Hypothalamus (tissue), 51 donors: ENCODE results near the gene ARMC9.
A peak's percentile ranks its signal among the peaks of the same experiment; 100 is the strongest.
"Not testable (repeated sequence)": the region's sequence is repeated elsewhere in the genome, so short reads cannot be mapped to it uniquely, and the experiment has no call there.

ENCODE experiments used
- DNase-seq, 51 donors: peaks; one replicate each; lab custom pipeline; 2025; lab: John Stamatoyannopoulos, UW

ARMC9 gene

DNA sequence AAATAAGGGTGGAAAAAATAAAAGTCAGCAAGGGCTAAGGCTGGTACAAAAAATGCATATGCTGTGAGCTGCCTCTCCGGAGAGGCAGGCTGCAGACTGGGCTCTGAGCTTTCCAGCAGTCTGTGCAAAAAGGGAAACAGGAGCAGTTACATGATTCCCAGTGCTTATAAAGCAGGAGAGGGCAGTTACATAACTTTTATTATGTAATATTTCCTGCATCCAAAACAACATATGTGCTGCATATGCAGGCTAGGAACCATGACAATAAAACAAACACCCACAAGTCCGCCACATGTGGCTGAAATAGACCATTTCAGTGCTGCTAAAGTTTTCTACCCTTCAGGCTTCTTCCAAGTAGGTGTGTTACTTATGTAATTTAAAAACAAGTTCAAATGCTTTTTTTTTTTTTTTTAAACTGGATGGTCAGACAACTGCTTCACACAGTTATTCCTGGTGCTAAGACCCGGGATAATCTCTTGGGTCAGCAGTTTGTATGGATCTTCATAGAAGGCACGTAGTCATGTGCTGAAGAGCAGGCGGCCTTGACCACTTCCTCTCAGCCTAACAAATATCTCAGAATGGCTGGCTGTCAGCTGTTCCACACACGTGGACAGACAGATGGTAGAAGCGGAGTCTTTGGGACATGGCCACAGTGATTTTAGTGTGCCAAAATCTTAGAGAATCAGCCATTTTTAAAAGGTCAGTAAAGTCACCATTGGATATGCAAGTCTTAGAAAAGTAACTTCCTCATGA, 43.5 kb downstream of the ARMC9 start:
- DNase-seq = no peak

DNA sequence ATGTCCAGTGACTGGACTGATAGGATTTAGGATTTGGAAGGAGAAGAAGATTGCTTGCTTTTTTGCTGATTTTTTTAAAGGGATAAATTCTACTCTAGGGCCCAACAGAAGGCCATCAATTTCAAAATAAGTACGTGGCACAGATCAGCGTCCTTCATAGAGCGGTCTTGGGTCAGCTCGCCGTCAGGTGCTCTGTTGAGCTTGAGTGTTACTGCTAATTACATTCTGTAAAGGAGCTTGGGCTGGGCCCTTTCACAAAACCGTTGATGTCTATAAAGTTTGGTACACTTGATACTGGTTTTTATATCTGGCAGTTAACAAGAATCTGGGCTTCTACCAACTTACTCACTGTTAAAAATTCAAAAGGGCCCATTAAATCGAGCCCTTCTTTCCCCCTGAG, 45.4 kb downstream of the ARMC9 start:
- DNase-seq = no peak

DNA sequence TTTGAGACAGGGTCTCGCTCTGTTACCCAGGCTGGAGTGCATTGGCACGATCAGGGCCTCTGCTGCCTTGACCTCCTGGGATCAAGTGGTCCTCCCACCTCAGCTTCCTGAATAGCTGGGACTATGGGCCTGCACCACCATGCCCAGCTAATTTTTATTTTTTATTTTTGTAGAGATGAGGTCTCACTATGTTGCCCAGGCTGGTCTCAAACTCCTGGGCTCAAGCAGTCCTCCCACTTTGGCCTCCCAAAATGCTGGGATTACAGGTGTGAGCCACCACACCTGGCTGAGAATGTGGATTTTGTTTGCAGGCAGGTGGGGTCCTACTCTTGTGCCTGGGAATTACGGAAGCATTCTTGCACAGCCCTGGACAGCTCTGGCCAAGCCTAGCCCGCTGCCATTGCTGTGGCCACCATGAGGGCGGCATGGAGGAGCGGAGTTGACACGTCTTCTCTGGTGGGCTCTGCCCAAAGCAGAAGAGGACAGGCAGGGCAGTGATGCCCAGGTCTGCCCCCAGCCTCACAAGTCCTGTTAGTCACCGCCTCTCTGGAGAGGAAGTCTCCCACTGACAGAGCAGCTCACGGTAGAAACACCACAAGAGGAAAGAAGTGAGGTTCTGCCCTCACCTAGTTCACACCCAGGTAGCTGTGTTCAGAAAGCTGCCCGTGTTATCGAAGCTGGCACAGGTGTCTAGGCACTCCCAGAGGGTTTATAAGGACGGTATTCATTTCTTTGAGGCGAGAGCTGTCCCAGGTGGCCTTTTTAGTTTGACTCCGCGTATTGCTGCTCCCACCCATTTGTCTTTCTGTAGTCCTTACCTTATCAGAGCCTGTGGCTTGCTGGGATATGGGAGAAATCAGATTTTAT, 46.2 kb downstream of the ARMC9 start:
- no peak for DNase-seq

- no peak for DNase-seq
Observed at GRCh38 chr2:231245249-231246094, 47.0 kb downstream of the ARMC9 start.

DNA sequence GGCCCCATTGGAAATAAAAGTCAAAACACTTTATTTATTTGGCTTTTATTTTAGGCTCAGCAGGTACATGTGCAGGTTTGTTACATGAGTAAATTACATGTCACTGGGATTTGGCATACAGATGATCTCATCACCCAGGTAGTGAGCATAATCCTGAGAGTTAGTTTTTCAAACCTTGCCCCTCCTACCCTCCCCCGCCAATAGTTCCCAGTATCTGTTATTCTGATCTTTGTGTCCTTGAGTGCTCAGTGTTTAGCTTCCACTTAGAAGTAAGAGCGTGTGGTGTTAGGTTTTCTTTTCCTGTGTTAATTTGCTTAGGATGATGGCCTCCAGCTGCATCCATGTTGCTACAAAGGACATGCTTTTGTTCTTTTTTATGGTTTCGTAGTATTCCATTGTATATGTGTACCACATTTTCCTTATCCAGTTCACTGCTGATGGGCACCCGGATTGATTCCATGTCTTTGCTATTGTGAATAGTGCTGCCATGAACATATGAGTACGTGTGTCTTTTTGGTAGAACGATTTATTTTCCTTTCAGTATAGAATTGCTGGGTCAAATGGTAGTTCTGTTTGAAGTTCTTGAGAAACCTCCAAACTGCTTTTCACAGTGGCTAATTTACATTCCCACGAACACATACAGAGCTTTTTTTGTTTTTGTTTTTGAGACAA, 47.9 kb downstream of the ARMC9 start:
- DNase-seq = no peak

DNA sequence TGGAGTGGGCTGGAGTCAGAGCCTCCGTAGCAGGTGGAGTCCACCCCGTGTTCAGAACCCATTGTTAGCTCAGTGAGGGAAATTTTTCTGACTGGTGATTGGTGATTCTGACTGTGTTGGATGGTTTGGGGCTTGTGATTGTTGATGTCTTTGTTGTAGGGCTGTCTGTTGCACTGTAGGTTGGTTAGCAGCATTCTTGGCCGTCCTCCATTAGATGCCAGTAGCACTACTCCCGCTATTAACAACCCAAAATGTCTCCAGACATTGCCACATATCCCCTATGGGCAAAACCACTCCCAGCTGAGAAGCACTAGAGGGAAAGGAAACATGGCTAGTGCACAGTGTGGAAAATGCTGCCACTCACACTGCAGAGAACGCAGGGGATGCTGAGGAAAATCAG, 51.7 kb downstream of the ARMC9 start:
- no peak for DNase-seq

DNA sequence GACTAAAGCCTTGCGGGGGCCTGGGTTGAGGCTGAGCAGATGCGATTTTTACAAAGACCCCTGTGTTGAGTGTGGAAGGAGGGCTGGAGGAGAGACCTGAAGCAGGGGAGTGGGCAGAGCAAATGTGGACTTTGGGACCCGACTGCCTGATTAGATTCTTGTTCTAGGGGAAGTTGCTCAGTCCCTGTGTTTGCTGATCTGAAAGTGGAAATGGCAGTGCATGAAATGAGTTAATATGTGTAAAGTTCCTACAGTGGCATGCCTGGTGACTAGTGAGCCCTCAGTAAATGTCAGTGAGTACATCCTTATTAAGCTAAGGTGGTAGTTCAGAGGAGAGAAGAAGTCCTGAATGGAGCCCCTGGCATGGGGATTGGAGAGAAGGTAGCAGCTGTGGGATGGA, 52.3 kb downstream of the ARMC9 start:
- DNase-seq = no peak

GRCh38 chr2:231253292-231253691, 54.9 kb downstream of the ARMC9 start:
- not testable (repeated sequence) for DNase-seq

- no peak for DNase-seq
Observed at GRCh38 chr2:231256494-231256893, 58.1 kb downstream of the ARMC9 start.

- no peak for DNase-seq
Observed at GRCh38 chr2:231257763-231258162, 59.3 kb downstream of the ARMC9 start.

DNA sequence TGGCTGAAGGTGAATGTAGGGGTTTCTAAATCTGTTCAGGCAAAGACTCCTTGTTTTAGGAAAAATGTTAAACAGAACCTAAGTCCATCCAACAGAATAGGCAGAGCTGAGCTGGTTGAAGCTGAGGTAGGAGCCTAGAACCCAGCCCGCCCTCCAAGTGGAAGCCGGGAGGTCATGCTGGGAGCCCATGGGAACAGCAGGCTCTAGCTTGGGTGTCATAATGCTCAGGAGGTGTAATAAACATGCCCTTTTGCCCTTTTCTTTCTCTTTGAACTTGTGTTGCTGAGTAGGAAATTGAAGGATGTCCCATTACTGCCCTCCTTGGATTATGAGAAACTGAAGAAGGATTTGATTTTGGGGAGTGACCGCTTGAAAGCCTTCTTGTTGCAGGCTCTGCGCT, 60.3 kb downstream of the ARMC9 start:
- DNase-seq = no peak

GRCh38 chr2:231259104-231259503, 60.7 kb downstream of the ARMC9 start:
- no peak for DNase-seq

- no peak for DNase-seq
Observed at GRCh38 chr2:231260442-231261208, 62.2 kb downstream of the ARMC9 start.

GRCh38 chr2:231263118-231263831, 64.8 kb downstream of the ARMC9 start:
- no peak for DNase-seq

DNA sequence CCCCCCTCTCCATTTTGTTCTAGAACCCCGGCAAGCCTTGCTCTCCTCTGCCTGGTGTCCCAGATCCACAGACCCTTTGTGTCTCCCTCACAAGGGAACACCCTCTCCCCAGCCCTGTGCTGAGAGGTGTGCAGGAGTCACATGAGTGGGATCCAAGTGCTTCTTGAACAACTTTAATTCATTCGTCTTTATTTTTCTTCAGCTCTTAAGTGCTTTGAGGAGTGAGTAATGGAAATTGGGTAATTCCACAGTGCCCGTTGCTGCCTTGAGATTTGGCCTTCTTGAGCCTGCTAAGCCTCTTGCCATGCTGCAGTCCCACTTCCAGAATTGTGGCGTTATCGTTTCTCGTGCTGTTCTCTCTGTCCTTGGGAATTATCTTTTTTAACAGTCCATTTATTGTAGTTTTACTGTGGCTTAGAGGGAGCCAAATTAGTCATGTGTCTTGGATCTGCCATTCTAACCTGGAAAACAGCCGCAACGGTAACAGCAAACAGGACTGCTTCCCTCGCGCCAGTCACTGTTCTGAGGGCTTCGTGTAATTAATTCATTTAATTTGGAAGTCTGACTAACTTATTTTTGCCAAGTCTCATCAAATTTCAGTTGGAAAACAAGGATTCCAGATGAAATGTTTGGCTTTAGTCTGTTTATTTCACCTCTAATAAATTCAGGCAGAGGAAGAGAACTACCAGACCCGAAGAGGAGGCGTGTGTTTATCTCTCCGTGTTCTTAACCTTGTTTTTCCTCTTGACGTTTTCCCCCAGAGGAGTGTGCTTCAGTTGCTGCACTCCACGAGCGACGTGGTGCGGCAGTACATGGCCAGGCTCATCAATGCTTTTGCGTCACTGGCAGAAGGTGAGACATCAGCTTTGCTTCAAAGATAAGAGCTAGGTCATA, 72.0 kb downstream of the ARMC9 start:
- peak in 2 of 51 donors; percentile 8 to 19 for DNase-seq

DNA sequence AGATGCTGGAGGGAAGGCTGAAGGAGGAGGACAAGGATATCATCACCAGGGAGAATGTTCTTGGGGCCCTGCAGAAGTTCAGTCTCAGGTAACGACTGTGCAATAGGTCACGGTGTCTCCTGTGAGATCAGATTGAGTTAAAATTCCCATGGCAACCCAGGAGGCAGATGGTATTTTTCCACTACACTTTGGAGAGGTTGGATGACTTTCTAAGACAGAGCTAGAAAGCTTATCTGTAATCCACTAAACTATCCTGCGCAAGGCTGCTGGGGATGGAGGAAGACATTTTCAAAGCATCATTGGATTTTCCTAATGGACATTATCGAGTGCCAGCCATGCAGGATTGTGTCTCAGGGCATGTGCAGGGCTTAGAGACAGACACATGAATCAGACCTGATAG, 74.6 kb downstream of the ARMC9 start:
- DNase-seq = no peak

- no peak for DNase-seq
Observed at GRCh38 chr2:231276987-231277386, 78.6 kb downstream of the ARMC9 start.

DNA sequence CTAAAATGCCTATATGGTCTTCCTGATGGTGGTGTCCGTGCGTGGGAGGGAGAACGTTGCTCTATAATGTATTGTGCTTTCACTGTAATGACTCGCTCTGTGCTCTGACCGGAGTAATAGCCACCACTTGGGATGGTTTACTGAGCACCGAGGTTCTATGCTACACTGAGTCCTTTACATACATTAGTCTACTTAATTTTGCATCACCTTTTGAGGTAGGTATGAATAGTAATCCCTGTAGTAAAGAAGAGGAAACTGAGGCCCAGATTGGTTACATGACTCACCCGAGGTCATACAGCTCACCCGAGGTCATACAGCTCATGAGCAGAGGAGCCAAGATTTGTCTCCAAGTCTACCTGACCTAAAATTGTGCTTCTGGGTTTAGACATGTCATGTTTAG, 79.5 kb downstream of the ARMC9 start:
- no peak for DNase-seq
